ENCODE results near the gene FBXL5.

- TF ChIP-seq CTCF (IDR thresholded peaks at IDR 0.05; ENCODE audit: insufficient read depth, low read depth, low read length) (no peak), EZH2 (IDR thresholded peaks at IDR 0.05; ENCODE audit: insufficient read depth, low read length) (no peak)
These were observed 20.9 kb upstream of the FBXL5 start for GRCh38 chr4:15676039-15676438.

All from astrocyte (in vitro differentiated cells and primary cell).